Effector CD8-positive, alpha-beta T cell (primary cell): ENCODE measurements around the gene RNF7.
A peak's percentile ranks its signal among the peaks of the same experiment; 100 is the strongest.
"Not testable (repeated sequence)": the region's sequence is repeated elsewhere in the genome, so short reads cannot be mapped to it uniquely, and the experiment has no call there.

Experiments used
- DNase-seq: peaks from one replicate; lab custom pipeline; 2025; lab: John Stamatoyannopoulos, UW

Gene RNF7

GRCh38 chr3:141782386-141782932 lies 44.4 kb downstream of the RNF7 start:
- DNase-seq: no peak

GRCh38 chr3:141783632-141784031 lies 45.5 kb downstream of the RNF7 start:
- DNase-seq: no peak

GRCh38 chr3:141784096-141784495 lies 46.0 kb downstream of the RNF7 start:
- DNase-seq: no peak

- DNase-seq: no peak
Measured at GRCh38 chr3:141784531-141784930, 46.4 kb downstream of the RNF7 start.

- DNase-seq: no peak
Measured at GRCh38 chr3:141788149-141788548, 50.1 kb downstream of the RNF7 start.

- not testable (repeated sequence) for DNase-seq
Measured at GRCh38 chr3:141788750-141789149, 50.7 kb downstream of the RNF7 start.

- DNase-seq: no peak
Measured at GRCh38 chr3:141789281-141789680, 51.2 kb downstream of the RNF7 start.

- DNase-seq: no peak
Measured at GRCh38 chr3:141790171-141790570, 52.1 kb downstream of the RNF7 start.

GRCh38 chr3:141792495-141792894 lies 54.4 kb downstream of the RNF7 start:
- no peak for DNase-seq

- DNase-seq: no peak
Measured at GRCh38 chr3:141793476-141794260, 55.6 kb downstream of the RNF7 start.

GRCh38 chr3:141795276-141795675 lies 57.2 kb downstream of the RNF7 start:
- DNase-seq: no peak

GRCh38 chr3:141795741-141796080 lies 57.6 kb downstream of the RNF7 start:
- no peak for DNase-seq

GRCh38 chr3:141796081-141796888 lies 58.2 kb downstream of the RNF7 start:
- DNase-seq: peak; percentile 15
